GM18951 (cell line): Measurements from ENCODE around the gene TMEM39B.
"Not testable (repeated sequence)": the region's sequence is repeated elsewhere in the genome, so short reads cannot be mapped to it uniquely, and the experiment has no call there.

ENCODE experiments used
- POLR2A ChIP-seq: IDR thresholded peaks from 4 replicates; pipeline ENCODE4 v1.6.1; 2011; ENCODE audit warnings: mild to moderate bottlenecking; ENCODE audit not compliant: insufficient read length, insufficient read depth; ENCODE audit errors: extremely low read depth
- in situ Hi-C: fragments of 300-500 bp; cut with MboI; formaldehyde crosslinking; loops from one replicate; pipeline ENCODE4 v1.12.0; 2022; ENCODE audit warnings: low sequenced_read_pairs, mixed read lengths, inconsistent platforms; ENCODE audit not compliant: unreplicated experiment

Gene TMEM39B

DNA sequence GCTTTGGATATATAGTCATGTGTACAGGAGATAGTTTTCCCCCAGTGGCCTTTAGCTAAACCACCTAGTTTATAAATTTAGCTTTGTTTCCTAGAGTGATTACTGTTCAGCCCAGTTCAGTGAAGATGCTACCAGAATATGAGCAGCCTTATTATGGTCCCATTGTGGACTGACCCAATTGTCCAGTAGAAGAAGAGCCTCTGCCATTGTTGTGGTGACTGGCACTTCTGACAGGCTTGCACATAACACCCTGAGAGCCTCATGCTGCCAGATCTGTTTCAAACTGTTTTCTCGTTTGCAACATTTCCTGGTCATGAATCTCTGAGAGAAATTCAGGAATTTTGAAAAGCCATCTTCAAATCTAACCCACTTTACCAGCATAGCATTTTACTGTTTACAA lies 55.7 kb downstream of the TMEM39B start:
- TF ChIP-seq POLR2A = no peak
- in situ Hi-C loops = no loop called here

DNA sequence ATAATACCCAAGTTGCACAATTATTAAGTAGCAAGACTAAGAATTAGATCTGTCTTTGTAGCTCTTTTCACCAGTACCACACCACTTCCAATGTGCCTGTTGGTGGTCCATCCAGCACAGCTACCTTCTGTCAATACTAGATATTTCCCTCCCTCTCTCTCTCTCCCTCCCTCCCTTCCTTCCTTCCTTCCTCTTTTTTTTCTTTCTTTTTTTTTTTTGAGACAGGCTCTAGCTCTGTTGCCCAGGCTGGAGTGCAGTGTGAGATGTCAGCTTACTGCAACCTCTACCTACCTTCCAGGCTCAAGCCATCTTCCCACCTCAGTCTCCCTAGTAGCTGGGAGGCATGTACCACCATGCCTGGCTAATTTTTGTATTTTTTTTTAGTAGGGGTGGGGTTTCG lies 56.2 kb downstream of the TMEM39B start:
- in situ Hi-C loops = no loop called here
- no peak for TF ChIP-seq POLR2A

DNA sequence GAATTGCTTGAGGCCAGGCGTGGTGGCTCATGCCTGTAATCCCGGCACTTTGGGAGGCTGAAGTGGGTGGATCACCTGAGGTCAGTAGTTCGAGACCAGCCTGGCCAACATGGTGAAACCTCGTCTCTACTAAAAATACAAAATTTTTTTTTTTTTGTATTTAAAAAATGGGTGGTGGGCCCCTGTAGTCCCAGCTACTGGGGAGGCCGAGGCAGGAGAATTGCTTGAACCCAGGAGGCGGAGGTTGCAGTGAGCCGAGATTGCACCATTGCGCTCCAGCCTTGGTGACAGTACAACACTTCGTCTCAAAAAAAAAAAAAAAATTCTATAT lies 61.2 kb downstream of the TMEM39B start:
- in situ Hi-C loops = not testable (repeated sequence)

- in situ Hi-C loops = no loop called here
- no peak for TF ChIP-seq POLR2A
Measured at GRCh38 chr1:32137111-32137510, 64.4 kb downstream of the TMEM39B start.

DNA sequence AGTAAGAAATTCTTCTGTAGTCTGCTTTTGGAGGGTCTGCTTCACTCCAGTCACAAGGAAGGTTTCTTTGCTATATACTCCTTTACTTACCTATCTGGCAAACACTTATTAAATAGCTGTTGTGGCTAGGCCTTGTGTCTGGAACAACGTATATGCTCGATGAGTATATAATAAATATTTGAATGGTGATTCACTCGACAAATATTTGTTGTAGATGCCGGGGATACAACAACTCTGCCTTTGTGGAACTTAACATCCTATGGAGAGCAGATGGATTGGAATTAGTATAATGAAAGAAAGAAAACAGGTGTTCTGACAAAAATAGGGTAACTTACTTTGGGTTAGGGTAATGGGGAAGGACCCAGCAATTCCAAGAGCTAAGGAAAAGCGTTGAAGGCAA lies 66.2 kb downstream of the TMEM39B start:
- TF ChIP-seq POLR2A = no peak
- in situ Hi-C loops = no loop called here

DNA sequence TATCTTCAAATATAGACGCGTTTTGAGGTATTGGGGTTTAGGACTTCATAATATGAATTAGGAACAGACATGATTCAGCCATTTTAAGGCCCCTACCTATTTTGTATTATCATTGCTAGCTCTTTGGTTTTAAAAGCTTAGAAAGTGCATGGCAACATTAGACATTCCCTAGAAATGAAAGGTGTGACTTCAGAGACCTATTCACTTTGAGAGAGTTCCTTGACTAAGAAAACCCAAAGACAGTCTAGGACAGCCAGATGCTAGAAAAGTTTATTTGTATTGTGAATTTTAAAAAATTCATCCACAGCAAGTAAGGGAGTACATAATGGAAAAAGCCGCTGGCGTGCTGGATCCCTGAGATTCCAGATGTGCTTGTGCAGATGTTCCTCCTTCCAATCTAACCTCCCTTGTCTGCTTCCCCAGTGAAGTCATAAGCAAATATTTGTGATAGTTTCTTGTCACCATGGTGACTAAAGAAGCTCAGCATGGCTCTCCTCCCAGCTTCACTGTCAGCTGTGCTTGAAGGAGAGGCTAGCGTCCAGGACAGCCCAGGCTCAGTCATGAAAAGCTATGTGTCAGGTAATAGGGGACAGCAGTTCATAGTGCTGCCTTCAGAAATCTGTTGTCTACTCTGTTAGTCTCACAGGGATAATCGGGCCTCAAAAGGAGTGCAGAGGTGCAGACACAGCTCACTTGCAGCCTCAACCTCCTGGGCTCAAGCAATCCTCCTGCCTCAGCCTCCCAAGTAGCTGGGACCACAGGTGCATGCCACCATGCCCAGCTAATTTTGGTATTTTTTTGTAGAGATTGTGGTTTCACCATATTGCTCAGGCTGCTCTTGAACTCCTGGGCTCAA lies 69.9 kb downstream of the TMEM39B start:
- no peak for TF ChIP-seq POLR2A
- in situ Hi-C loops = no loop called here

DNA sequence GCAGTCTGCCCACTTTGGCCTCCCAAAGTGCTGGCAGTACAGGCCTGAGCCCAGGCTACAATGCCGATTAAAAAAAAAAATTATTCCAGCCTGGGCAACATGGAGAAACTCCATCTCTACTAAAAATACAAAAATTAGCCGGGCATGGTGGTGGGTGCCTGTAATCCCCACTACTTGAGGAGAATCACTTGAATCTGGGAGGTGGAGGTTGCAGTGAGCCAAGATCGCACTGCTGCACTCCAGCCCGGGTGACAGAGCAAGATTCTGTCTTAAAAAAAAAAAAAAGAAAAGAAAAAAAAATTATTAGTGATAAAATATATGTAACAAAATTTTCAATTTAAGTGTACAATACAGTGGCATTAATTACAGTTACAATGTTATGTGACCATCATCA lies 70.6 kb downstream of the TMEM39B start:
- in situ Hi-C loops = not testable (repeated sequence)

GRCh38 chr1:32144033-32144432 lies 71.3 kb downstream of the TMEM39B start:
- TF ChIP-seq POLR2A = no peak
- in situ Hi-C loops = no loop called here

DNA sequence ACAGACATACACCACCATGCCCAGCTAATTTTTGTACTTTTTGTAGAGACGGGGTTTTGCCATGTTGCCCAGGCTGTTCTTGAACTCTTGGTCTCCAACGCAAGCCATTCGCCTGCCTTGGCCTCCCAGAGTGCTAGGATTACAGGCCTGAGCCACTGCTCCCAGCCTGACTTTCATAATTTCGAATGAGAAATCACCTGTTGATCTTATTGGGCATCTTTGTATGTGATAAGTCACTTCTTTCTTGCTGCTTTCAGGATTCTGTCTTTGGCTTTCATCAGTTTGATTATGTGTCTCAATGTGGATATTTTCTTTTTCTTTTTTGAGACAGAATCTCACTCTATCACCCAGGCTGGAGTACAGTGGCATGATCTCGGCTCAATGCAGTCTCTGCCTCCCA lies 75.1 kb downstream of the TMEM39B start:
- in situ Hi-C loops = not testable (repeated sequence)

DNA sequence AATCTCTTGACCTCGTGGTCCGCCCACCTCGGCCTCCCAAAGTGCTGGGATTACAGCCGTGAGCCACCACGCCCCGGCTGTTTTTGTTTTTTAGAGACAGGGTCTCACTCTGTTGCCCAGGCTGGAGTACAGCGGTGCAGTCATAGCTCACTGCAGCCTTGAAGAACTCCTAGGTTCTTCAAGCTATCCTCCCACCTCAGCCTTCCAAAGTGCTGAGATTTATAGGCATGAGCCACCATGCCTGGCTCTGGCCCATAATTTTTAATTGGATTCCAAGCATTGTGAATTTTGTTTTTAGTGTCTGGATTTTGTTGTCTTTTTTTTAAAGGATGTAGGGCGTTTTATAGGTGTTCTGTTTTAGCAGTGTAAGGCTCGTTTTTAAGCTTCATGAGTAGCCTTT lies 78.1 kb downstream of the TMEM39B start:
- in situ Hi-C loops = no loop called here
- no peak for TF ChIP-seq POLR2A

DNA sequence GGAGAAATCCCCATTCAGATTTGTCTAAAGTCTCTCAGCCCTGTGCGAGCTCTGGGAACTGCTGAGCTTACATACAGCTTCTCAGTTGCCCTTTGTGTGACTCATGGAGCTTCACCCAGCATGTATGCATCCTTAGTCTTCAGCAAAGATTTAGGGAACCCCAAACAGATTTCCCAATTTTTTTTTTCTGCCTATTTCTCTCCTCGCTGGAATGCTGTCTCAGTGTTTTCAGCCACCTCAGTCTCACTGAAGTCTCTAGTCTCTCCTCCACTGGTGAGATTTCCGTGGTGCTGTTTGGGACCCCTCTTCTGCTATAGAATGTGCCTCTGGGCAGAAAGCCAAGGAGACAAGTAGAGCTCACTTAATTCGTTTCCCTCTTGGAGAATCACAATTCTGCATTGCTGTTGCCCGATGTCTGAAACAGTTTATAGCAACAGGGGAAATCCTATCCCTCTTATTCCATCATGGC lies 78.6 kb downstream of the TMEM39B start:
- TF ChIP-seq POLR2A = no peak
- in situ Hi-C loops = no loop called here
